ENCODE measurements around the gene CALM3.
"Not testable (repeated sequence)": the region's sequence is repeated elsewhere in the genome, so short reads cannot be mapped to it uniquely, and the experiment has no call there.

The CALM3 gene

DNA sequence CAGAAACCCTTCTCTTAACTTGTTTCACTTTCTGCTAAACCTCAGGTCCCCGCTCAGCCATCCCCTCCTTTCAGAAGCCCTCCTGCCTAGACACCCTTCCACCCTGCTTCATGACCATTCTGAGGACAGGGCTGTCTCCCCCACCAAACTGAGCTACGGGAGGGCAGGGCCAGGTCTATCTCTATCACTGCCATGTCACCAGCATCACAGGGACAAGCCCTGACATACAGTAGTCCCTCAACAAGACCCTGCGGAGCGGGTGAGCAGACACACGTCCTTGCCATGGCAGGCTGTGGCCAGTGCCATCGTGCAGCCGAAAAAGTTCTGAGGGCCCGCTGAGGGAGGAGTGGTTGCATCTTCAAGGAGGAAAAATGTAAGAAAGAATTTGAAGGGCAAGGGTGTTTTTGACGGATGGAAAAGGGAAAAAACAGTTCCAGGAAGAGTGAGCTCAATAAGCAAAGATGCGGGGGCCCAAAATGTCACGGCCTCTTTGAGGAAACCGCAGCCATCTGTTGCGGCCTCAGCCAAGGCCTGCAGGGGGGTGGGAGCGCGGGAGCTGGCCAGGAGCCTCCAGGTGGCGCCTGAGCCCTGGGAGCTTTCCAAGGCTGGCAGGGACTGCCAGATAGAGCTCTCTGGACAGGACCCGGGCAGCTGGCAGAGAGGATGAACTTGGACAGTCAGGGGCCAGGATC is 15.6 kb downstream of the CALM3 start:
- DNase-seq, result peak; percentile 67 to 87 (median 82)

DNA sequence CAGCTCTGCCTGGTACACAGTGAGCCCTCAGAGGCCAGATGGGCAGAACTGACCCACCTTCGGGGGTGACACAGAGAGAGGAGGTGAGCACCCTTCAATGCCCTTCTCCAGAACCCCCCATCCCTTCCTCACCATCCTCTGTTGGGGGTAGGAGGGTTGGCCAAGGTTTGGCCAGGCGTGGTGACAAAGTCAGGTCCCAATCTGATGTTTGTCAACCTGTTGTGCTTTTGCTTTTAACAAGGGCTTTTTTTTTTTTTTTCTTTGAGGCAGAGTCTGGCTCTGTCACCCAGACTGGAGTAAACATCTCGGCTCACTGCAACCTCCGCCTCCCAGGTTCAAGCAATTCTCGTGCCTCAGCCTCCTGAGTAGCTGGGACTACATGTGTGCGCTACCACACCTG is 16.5 kb downstream of the CALM3 start:
- no peak for DNase-seq

DNA sequence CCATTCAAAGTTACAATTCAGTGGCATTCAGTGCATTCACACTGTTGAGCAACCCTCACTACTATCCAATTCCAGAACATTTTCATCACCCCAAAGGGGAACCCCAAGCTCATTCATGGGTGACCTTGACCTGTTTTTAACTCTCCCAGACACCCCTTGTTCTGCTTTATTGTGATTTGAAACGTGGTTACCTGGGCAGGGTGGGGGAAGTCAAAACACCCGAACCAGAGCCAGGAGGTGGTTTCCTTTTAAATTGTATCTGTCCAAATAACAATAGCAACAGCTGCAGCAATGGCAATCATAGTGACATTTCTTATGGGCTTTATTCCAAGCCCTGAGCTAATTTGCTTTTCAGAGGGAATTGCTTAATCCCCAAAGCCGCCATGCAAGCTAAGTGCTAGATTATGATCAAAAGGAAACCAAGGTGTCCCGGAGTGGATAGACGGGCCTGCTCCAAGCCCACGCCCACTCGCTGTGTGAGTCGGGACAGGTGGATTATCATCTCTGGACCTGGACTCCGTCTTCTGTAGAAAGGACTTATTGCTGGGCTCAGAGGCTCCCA is 17.6 kb downstream of the CALM3 start:
- DNase-seq, result peak; percentile 69 to 74 (median 70)

DNA sequence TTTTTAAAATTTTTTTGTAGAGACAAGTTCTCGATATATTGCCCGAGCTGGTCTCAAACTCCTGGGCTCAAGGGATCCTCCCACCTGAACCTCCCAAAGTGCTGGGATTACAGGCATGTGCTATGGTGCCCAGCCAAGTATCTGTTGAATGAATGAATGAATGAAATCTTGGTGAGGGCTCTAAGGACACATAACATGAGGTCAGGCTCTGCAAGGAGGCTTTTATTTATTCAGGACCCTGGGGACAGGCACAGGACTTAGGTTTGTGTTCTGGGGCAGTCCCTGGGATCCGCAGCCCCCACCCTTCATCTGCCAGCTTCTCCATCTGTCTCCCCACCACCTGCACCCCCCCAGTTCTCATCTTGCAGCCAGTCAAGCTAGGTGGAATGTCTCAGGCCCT is 19.1 kb downstream of the CALM3 start:
- no peak for DNase-seq

DNA sequence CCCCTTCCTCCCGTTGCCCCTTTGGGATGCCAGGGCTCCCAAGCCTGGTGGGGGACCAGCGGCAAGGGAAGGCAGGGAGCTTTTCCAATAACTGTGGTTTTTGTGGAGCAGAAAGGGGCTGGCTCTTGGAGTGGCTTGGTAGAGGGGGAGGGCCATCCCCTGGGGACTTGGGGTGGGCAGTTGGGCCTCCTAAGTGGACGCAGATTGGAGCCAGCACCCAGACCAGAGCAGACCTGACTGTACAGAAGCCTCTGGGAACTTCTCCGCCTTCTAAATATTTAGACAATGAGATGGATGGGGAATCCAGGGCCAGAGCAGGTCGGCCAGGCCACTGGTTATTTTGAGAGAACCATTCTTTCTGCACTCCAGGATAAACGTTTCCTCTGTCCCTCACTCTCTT is 19.6 kb downstream of the CALM3 start:
- no peak for DNase-seq

DNA sequence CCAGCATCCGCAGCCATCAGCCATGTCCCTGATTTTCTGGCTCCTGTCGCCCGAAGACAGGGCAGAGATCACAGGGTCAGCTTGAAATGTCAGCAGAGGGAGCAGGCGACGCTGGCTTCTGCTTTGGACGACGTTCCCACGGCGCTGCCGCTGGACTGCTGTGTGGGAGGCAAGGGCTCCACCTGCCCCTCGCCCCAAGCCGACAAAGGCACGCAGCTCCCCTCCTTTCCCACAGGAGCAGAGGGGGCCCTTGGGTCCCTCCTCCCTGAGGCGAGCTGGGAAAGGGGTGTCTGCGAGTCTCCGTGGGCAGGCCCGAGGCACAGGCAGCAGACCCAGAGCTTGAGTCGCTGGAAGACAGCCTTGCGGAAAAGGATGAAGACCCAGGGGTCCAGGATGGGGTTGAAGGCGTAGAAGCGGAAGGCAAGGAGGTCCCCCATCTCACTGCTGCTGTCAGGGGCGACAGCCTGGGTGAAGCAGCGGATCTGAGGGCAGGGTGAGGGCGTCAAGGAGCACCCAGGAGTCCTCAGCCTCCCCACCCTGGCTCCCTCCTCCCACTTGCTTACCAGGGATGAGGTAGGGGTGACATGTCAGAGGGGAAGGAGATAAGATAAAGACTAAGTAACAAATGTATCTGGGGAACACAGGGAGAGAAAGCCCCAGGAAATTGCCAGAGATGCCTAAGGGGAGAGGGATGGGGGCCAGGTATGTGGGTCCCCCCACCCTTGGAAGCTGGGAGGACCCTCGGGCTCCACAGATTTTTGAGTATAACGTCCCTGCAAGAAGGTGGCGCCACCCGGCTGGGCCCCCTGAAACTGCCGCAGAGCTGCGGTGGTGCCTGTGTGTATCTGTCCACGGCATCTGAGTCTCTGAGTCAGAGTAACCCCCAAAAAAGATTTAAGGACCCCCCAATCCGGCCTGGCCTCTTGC is 20.3 kb downstream of the CALM3 start:
- DNase-seq, result no peak

DNA sequence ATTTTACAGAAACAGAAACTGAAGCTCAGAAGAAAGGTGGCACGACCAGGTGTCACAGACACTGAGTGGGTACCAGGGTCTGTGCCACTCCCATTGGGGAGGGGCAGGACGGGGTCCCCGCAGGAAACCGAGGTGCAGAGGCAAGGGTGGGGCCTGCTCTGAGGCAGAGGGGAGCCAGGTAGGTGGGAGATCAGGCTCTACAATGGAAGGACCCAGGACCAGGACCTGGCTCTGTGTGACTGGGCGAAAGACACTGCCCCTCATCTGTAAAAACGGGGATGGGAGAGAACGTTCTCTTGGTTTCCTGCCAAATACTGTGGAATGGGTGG is 21.0 kb downstream of the CALM3 start:
- no peak for DNase-seq

DNA sequence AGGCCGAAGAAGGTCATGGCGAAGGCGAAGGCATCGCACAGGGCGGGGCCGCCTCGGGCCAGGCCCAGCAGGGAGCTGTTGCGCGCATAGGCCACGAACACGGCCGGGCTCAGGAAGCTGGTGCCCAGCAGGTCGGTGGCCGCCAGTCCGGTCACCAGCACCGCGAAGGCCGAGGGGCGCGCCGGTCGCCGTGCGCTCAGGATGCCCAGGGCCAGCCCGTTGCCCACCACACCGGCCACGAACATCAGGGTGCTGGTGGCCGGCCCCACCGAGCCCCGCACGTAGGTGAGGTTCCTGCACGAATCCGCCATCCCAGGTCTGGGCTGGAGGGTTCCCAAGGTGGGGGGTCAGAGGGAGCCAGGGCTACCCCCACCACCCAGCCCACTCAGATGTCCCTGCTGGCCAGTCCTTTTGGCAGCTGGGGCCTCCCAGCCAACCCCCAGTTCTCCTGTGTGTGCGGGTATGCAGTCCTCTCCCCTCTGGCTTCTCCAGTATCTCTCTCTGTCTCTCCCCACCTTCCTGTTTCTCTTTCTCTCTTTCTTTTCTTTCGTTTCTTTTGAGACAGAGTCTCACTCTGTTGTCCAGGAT is 22.9 kb downstream of the CALM3 start:
- DNase-seq, result no peak

DNA sequence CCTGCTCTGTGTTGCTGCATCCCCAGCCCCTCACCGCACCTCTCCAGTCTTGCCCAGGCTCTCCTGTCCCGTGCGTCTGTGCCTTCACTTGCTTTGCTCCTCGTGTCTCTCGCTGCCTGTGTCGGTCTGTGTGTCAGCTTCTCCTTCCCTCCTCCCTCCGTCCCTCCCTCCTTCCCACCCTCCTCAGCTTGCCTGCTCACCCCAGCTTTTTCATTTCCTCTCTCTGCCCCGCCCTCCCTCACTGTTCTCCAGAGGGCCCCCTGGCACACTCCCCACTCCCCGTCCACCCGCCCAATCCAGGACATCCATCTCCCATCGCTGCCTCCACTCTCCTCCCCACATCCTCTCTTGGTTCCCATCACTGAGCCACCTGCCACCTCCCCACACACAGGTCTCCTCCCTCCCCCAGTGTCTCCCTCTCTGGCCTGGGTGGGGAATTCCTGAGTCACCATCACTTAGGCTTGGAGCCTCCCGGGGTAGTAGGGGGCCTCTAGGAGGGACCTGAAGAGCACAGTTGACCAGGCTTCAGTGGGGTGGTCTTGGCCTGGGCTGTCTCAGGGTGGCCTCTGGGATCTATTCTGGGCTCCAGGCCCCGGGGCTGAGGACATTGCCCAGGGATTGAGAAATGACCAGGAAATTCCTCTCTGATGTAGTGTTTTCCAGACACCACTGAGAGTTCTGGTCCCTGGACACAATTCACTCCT is 24.0 kb downstream of the CALM3 start, which contains the start of gene PTGIR:
PTGIR (minus strand) TSS at position 132 of the 704 bp plus-strand sequence. CDS start 864 bp downstream, outside the sequence.
- peak; percentile 77 to 86 (median 81) for DNase-seq

DNA sequence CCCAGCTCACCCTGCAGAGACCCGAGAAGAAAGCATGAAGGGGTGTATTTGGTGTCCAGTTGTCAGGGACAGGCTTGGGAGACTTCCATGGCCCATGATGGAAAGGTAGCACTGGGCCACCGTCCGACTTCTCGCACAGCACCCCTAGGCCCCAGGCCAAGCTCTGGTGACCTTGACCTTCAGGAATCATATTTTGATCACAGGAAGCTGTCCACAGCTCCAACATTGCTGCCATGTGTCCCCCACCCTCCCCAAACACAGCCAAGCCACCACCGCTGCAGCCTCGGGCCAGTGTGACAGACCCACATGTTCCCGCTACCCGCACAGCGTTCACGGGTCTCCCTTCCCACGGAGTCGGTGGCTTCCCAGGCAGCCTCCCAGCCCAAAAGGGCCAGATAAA is 24.6 kb downstream of the CALM3 start:
- no peak for DNase-seq

DNA sequence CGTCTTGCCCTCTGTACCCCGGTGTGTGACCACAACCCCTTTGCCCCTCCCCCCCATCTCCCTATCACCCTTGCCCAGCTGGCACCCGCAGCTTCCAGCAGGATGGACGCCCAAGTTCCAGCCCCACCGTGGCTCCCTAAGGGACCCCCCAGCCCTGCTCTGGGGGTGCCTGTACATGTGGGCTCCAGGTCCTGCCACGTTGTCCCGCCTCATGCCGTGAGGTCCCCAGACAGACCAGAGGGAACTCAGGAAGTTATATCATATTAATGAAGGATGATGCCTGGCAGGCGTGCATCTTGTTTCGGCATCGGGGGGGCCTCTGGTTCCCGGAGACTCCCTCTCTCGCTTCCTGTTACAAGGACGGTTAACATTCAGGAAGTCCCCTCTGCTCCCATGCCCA is 25.3 kb downstream of the CALM3 start:
- DNase-seq, result peak; percentile 61 to 69 (median 69)

DNA sequence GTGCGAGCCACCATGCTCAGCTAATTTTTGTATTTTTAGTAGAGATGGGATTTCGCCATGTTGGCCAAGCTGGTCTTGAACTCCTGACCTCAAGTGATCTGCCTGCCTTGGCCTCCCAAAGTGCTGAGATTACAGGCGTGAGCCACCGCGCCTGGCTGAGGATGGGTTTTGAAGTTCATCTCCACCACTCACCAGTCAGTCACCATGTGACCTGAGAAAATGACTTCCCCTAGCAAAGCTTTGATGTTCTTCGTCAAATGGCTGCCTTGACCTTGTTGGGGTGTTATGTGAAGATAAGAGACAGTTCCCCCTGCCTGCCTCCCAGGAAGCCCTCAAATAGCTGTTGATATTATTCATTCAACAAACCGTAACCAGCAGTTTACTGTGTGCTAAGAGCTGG is 27.8 kb downstream of the CALM3 start:
- DNase-seq, result not testable (repeated sequence)

DNA sequence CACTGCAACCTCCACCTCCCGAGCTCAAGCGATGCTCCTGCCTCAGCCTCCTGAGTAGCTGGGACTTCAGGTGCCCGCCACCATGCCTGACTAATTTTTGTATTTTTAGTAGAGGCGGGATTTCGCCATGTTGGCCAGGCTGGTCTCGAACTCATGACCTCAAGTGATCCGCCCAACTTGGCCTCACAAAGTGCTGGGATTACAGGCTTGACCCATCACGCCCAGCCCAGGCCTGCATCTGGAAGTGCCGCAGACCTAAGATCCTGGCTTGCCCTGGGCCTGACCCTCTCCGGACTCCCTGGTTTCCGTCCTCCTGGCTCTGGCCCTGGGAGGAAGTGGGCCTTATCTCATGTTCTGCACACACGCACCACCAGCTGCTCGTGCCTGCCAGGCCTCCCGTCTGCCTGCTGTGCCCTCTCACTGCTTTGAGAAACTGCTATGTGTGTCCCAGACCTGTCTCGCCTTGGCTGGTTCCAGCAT is 28.5 kb downstream of the CALM3 start:
- peak in 1 of 3 donors; percentile 31 for DNase-seq

DNA sequence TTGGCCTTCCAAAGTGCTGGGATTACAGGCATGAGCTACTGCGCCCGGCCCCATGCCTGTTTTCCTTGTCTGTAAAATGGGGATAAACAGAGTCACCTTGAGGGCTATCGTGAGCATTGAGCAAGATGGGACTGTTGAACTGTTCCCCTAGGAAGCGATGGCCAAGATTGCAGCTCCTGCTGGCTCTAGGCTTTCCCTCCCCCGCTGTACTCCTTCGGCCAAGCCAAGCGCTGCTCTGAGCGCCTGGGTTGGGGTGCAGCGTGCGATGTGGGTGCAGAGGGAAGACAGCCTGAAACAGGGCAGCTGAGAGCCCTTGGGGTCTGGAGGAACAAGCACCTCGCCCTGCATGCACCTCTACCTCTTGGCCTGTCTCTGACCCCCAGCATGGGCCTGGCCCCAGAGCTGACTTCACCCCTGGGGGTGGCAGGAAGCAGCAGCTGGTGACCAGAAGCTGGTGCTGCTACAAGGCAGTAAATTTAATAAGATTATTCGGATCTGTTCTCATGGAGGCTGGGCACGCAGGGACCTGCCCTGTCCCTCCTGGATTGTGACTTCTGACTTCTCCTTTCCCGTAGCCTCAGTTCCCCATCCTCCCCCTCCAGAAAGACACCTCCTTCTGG is 29.6 kb downstream of the CALM3 start:
- DNase-seq, result peak in 1 of 3 donors; percentile 31

DNA sequence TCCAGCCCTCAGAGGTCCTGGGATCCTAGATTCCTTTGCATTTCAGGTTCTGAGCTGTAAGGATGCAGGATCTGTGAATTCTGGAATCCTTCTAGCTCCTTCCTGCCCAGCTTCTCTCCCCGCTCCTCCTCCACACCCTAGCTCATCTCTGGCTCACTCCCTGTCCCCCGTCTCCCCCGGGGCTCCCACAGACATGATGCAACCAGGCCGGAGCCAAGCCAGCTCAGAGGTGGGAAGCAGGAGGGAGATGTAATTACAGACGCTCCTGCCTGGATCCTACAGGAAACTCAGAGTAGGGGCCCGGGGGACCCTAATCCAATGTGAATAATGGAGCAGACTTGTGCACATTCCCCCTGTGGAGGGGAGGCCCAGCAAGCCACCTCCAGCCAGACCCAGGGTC is 30.4 kb downstream of the CALM3 start:
- DNase-seq, result peak in 2 of 3 donors; percentile 39 to 42

DNA sequence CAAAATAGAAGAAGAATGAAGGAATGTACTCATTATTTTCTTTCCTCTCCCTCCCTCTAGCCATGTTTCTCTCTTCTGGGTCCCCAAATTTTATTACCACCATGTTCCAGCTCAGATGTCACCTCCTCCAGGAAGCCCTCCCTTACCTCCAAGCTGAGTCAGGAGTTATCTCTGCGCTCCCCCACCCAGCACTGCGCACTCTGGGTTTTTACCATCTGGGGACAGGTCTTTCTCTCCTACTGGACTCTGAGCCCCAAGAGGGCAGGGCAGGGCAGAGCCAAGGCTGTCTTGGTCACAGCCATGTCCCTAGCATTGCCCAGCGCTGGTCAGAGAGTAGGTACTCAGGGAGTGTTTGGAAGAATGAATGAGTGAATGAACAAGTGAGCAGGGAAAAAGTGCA is 32.0 kb downstream of the CALM3 start:
- DNase-seq, result no peak

DNA sequence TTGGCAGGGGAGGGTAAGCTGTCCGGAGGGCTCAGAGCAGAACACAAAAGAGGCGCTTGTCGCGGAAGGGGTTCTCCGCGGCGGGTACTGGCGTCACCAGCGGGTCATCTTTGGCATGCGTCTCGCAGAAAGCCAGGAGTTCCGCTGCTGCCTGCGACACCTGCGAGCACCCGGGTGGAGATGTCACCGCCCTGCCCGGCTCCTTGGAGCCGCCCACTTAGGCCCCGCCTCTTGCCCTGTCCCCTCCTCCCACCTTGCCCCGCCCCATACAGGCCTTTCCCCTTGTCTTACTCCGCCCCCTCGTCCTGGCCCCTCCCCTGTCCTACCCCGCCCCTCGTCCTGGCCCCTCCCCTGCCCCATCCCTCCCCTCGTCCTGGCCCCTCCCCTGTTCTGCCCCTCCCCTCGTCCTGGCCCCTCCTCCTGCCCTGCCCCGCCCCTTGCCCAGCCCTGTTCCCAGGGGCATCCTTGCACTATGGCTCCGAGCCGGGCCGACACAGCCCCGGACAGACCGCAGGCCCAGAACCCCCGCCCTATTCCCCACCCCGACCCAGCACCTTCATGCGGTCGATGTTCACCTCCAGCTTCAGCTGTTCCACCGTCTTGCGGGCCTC is 33.0 kb downstream of the CALM3 start:
- peak; percentile 91 to 98 (median 93) for DNase-seq

DNA sequence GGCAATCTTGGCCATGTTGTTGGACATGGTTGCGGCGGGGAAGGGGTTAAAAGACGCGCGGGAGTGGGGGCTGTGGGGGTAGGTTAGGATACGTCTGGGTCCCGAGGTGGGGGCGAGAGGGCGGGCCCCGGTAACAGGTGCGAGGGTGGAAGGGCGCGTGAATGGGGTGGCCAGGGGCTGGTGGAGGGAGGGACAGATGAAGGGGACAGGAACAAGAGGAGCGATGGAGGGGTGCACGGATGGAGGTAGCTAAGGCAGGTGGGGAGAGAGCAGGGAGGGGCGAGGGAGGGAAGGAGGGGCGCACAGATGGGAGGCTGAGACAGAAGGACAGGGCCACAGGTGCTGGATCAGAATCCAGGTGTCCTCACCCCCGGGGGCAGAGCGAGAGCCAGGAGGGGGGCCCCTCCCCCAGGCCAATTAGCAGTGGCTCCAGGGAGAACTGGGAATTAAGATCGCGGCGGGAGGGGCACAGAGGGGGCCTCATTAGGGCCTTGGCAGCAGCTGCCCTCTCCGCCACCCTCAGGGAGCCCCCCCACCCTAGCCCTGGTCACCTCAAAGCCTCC is 33.6 kb downstream of the CALM3 start:
- DNase-seq, result no peak

DNA sequence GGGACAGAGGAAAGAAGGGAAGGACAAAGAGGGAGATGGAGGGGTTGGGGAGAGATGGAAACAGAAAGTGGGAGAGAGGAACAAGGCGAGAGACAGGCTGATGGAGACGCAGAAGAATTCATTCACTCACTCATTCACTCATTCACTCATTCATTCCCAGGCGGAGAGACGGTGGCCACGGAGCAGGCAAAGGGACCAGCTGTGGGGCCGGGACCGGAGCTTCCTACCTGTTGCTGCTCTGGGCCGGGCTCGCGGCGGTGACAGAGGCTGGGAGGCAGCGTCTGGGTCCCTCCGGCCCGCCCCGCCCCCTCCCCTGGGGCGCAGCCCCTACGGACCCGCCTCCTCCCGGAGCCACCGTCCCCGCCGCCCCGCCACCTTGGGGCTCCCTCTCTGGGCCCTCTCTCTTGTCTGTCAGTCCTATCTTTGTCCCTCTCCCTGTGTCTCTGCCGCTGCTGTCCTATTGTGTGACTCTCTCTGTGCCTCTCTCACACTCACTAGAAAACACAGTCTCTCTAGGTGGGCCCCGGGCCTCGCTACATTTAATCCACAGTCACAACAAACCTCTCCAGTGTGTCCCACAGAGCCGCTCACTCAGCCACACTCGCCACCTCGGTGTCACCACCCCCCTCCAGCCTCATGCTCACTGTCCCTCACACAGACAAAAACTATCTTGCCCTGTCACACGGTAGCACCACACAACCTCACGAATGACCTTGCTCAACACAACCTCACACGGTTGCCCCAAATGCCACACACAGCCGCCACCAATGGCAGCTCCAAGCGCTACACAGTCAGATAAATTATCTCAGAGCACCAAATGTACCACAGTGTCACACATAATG is 35.0 kb downstream of the CALM3 start, which contains the start of gene GNG8:
GNG8 (minus strand) TSS at position 283 of the 842 bp plus-strand sequence. CDS start 1,520 bp downstream, outside the sequence.
- no peak for DNase-seq

DNA sequence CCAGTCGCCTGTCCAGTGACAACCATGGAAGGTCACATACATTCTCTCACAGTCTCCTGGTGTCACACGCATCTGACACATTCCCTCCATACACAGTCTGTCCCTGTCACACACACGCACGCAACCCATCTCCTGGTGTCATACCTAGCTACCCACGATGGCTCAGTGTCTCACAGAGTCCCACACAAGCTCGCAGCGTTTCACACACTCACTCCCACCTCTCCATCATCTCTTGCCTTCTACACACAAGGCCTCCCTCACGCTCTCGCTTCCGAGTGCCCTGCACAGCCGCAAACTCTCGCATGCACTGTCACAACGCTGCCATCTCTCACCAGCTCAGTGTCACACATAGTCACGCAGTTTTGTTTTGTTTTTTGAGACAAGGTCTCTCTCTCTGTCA is 36.1 kb downstream of the CALM3 start:
- DNase-seq, result no peak
